GM21825 (cell line): ENCODE measurements around the gene PKN1.
A peak's percentile ranks its signal among the peaks of the same experiment; 100 is the strongest.
"Not testable (repeated sequence)": the region's sequence is repeated elsewhere in the genome, so short reads cannot be mapped to it uniquely, and the experiment has no call there.

Experiments used
- ATAC-seq: cut with Tn5 transposase; IDR thresholded peaks from one replicate; pipeline ENCODE4 v1.9.1; 2021; ENCODE audit warnings: mild to moderate bottlenecking, moderate library complexity; ENCODE audit not compliant: unreplicated experiment

PKN1 gene

DNA sequence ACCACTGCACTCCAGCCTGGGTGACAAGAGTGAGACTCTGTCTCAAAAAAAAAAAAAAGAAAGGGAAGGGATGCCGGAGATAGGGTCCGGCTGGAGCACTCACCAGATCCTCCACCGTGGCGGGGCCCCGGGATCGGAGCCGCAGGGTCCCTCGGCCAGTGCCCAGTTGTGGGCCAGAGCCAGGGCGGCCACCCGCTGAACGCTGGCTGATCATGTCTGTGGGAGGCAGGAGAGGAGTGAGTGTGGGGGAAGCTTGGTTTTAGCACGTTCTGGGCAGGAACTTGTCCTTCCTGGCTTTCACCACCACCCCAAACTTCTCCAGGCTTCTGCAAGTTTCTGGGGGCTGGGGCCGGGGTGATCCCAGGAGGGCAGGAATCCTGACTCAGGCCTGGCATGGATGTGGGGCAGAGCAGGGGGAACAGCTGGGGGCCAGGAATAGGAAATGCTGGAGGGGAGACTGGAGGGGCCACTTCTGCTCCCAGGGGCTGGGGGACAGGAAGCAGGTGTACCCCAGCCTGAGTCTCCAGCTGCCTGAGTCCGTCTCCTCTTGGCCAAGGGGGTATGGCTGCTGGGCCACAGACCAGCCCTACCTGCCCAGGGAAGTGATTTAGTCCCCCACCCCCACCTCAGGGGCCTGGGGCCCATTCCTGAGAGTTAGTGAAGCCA lies 46.3 kb downstream of the PKN1 start:
- ATAC-seq, result no peak

DNA sequence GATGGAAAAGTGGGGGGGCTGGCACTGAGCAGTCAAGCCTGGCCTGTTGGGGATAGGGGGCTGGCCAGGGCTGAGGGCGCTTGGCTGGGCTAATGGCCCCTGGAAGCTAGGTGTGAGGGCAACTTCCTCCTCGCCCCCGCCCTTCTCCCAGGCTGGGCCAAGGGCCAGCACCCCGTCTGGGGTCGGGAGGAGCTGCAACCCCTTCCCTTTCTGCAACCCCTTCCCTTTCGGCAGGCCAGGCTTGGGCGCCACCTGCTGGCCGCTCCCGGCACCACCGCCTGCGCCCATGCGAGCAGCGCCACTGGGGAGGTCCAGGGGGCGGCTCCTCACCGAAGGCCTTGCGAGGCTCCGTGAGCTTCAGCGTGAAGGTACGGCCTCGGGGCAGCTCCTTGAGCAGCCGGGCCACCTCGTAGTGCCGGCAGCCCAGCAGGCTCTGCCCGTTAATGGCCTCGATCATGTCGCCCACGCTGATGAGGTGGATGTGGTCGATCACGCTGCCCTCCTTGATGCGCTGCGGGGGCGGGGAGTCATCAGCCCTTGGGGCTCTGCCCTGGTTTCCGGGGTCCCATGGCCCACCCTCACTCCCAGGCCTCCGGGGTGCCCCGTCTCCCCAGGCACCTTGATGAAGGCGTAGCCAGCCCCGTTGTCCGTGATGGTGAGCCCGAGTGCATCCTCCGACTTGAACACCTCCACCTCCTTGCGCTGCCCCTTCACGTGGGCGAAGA lies 47.0 kb downstream of the PKN1 start:
- no peak for ATAC-seq

DNA sequence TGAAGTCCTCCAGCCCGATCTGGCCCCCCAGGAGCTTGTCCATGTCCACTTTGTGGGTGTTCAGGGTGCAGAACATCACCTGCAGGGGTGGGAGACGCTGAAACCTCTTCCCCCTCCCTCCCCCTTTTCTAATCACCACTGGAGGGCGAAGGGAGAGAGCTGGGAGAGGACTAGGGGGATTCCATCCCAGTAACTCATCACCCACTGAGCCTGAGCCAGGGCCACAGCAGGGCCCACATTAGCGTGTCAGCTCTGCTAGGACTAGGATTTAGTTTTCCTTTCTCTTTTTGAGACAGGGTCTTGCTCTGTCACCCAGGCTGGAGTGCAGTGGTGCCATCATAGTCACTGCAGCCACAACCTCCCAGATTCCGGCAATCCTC lies 47.6 kb downstream of the PKN1 start:
- no peak for ATAC-seq

DNA sequence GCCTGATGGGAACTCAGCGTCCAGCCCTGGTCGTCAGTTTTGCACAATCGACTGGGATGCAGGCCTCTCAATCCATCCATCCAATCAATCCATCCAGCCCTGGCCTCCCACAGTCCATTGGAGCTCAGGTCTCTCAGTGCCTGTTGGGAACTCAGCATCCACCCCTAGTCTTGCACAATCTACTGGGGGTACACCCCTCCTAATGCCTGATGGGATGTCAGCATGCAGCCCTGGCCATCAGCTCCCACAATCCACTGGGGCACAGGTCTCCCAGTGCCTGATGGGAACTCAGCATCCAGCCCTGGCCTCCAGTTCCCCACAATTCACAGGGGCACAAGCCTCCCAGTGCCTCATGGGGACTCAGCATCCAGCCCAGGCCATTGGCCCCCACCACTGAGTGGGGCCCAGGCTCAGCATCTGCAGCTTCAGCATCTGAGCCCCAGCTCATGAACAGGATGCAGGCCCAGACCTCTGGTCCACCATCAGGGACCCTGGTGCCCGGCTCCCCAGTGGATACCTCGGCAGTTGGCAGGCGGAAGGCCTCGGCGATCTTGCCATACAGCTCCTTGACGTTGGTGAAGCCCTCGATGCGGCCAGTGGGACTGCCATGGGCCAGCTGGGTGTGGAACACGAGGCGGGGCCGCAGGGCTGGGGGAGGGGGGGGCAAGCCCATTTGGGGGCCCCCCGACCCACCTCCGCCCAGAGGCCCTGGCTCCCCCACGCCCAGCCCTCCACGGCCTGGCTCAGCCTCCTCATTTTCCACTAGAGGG lies 49.3 kb downstream of the PKN1 start:
- ATAC-seq, result no peak

DNA sequence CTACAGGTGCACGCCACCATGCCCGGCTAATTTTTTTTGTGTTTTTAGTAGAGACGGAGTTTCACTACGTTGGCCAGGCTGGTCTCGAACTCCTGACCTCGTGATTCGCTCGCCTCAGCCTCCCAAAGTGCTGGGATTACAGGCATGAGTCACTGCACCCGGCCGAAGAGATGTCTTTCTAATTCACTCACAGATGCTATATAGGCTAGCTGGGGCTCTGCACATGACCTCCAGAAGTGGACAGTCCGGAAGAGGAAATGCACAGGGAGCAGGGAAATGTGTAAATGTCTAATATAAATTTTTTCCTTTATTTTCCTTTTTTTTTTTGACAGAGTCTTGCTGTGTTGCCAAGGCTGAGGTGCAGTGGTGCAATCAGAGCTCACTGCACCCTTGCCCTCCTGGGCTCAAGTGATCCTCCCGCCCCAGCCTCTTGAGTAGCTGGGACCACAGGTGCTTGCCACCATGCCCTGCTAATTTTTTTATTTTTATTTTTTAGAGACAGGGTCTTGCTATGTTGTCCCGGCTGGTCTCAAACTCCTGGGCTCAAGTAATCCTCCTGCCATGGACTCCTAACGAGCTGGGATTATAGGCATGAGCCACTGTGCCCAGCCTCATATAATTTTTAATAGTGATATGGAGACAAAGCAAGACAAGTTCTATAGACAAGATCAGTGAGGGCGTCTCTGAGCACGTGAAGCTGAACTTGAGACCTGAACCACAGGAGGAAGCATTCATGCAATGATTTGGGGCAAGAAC lies 54.4 kb downstream of the PKN1 start:
- no peak for ATAC-seq

DNA sequence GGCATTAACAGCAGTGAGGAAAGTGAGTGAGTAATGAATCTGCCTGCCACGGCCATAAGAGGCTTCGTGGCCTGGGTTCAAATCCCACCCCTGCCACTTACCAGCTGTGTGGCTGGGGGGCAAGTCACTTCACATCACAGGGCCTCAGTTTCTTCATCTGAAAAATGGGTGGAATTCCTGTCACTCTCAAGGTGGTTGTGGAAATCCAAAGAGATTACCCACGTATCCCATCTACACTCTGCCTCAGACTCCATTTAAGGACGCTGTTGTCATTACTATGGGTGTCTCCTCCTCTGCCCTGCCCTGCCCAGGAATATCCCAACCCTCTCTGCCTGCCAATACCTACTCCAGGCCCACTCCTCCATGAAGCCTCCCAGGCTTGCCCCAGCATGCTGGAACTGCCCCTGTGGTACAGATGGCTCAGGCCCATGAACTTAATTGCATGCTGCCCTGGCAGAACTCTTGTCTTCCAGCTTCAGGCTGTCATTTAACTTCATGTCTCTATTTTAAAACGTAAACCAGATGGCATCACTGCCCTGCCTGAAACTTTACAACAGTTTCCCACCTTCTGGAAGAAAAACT lies 59.7 kb downstream of the PKN1 start:
- ATAC-seq, result no peak

DNA sequence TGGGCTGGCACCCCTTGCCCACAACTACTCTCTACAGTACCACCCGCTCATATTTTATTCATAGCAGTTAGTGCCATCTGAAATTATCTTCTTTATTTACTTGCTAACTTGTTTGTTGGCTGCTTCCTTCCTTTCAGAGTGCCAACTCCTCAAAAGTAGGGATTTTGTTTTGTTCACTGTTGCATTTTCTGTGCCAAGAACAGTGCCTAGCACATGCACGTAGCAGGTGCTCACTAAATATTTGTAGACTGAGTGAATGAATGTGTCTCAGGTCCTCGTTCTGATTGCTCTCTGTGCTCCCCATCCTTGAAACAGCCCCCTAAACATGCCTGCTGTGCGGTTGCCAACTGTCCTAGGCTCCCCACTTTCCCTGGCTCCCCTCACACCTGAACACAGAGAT lies 61.3 kb downstream of the PKN1 start:
- no peak for ATAC-seq

DNA sequence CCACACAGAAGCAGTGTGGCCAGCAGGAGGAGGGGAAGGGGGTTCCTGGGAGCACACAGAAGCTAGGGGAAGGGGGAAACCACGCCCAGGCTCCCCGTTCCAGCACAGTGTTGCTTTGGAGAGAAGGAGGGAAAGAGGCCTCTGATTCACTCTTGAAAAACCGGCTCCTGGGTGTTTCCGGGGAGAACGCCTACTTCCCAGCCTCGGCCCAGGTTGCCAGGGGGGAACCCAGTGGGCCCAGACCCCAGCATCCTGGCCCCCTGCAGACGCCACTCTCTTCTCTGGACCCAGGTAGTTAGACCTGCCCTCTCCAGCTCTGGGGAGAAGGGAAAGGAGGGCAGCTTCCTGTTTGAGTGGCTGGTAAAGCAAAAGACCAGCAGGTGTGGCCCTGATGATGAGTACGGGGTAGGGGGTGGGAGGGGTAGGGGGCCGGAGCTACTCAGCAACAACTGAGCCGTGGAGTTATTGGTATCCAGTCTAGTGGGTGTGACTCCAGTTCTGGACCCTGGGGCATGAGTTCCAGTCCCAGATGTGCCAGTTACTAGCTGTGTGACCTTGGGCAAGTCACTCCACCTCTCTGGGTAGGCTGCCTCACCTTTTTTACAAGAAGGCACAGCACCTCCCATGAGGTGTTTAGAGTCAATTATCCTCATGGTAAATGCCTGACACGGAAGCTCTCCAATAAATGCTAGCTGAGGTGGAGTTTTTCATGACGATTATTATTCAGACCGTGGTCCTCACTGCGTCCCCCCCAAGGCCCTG lies 62.0 kb downstream of the PKN1 start:
- ATAC-seq, result no peak

DNA sequence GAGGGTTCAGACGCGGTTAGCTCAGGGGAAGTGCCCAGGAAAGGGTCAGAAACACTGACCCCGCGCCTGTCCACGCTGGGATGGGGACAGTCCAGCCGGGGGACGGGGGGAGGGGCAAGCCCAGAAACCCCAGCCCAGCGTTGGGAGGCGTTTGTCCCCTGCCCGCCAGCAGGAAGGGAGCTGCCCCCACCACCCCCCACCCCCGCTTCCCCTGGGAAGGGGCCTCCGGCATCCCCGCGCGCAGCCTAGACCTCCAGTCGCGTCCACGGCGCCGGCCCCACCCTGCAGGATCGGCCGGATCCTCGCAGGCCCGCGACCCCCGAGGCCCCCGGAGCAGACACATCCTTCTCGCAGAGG lies 62.5 kb downstream of the PKN1 start:
- peak; percentile 11 for ATAC-seq

DNA sequence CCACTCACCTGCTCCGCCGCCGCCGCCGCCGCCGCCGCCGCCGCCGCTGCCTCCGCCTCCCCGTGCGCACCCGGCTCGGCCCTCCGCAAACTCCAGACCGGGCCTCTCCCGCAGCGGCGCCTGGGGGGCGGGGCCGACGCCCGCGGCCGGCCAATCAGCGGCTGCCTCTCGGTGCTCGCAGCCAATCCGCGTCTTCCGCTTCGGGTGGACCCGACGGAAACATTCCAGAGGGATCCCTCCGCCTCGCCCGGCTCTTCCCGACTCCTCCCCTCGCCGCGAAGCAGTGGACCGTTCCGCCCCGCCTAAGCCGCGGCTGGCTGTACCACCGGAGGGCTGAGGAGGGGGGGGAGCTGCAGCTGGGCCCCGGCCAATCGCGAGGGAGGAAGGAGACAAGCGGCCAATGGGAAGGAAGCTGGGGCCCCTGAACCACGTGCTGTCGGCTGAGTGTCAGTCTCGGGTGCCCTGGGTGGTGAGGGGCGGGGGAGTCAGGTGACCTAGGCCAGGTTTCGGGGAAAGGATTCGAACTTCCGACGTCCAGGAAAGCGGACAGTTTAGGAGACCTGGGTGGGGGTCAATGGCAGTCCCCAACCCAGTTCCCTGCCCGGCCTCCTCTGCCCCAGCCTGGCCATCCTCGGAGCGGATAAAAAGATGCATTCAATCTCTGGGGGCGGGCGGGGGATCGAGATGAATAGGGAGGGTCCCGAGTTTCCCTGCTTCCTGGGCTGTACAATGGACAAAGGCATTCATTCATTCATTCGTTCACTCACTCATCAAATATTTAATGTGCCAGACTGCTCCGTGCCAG lies 63.1 kb downstream of the PKN1 start, which contains the start of gene GIPC1:
GIPC1 (minus strand) TSS at position 99 of the 805 bp plus-strand sequence. CDS start 13,151 bp downstream, outside the sequence.
- ATAC-seq, result peak; percentile 76

DNA sequence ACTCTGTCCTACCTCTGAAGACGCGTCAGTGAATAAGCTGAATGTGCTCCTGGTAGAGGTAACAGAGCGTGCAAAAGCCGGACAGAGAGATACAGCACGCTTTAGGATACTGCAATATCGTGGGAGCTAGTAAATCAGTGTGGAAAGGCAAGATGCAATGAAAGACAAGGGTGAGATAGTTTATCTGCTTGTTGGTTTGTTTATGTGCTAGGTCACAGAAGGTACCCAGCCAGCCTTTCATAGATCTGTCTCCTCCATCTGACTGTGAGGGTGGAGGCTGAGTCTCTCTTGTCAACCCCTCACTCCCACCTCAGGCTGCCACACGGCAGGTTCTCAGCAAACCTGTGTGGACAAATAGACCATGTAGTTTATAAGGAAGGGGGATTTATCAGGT lies 63.7 kb downstream of the PKN1 start:
- no peak for ATAC-seq

DNA sequence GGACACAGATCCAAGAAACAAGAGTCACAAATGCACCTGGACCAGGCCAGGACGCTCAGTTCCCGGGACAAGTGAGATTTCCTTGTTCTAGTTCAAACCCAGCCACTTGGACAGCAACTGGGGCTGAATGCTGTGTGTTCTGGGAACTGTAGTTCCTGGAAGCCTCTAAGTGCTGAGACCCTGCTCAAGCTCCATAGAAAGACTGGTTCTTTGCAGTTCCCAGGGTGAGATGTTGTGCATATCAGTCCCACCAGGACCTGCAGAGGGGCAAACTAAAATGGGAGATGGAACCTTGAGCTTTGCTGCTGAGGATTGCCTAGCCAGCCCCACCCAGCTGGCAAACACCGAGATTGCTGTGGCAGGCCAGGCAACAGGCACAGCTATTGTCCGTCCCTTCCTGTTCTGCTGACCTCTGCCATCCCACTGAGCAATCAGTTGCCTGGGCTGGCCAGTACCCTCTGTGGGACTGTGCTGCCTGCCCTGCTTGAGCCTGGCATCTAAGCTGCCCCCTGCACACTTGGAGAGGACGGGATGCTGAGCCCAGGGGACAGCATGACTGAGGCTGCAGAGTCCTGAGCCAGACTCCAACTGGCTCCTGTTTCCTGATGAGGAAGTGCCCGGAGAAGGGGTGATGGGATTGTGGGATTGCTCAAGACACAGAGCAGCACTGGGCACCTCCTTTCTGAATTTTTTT lies 64.3 kb downstream of the PKN1 start:
- no peak for ATAC-seq

DNA sequence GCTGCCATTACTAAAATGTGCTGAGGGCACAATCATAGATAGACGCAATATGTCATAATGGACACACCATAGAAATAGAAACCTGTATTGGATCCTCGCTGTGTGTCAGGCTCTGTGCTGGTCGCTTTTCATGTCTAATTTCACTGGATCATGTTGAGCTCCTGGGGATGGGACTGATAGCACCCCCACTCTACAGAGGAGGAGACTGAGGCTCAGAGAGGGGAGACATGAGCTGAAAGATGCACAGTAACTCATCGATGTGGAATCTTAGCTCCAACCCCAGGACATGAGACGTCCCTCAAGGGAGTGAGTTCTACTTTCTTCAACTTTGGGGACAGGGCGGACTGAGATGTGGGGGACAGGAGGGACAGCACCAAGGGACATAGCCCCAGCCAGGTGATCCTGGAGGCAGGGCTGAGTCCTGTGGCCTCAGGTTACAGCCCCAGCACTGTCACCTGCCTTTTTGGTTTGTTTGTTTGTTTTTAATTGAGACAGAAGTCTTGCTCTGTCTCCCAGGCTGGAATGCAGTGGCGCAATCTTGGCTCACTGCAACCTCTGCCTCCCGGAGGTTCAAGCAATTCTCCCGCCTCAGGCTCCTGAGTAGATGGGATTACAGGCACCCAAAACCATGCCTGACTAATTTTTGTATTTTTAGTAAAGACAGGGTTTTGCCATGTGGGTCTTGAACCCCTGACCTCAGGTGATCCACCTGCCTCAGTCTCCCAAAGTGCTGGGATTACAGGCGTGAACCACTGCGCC lies 69.4 kb downstream of the PKN1 start:
- ATAC-seq, result no peak

DNA sequence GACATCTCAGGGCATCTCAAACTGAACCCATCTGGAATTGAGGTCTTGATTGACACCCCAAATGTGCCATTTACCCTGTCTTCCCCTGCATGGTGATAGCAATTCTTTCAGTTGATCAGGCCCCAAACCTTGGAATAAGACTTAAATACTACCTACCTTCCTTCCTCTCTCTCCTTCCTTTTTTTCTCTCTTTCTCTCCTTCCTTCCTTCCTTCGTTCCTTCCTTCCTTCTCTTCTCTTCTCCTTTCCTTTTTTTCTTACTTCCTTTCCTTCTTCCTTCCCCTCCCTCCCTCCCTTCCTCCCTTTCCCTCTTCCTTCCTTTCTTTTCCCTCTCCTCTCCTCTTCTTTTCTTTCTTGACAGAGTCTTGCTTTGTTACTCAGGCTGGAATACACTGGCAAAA lies 70.2 kb downstream of the PKN1 start:
- no peak for ATAC-seq

DNA sequence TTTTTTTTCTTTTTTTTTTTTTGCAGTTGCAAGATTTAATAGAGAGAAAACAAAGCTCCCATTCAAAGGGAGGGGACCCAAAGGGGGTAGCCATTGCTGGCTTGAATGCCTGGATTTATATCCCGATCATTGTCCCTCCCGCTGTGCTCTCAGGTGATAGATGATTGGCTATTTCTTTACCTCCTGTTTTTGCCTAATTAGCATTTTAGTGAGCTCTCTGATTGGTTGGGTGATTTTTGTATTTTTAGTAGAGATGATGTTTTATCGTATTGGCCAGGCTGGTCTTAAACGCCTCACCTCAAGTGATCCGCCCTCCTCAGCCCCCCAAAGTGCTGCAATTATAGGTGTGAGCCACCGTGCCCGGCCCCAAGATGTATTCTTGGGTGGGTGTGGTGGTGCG lies 71.5 kb downstream of the PKN1 start:
- ATAC-seq, result not testable (repeated sequence)

DNA sequence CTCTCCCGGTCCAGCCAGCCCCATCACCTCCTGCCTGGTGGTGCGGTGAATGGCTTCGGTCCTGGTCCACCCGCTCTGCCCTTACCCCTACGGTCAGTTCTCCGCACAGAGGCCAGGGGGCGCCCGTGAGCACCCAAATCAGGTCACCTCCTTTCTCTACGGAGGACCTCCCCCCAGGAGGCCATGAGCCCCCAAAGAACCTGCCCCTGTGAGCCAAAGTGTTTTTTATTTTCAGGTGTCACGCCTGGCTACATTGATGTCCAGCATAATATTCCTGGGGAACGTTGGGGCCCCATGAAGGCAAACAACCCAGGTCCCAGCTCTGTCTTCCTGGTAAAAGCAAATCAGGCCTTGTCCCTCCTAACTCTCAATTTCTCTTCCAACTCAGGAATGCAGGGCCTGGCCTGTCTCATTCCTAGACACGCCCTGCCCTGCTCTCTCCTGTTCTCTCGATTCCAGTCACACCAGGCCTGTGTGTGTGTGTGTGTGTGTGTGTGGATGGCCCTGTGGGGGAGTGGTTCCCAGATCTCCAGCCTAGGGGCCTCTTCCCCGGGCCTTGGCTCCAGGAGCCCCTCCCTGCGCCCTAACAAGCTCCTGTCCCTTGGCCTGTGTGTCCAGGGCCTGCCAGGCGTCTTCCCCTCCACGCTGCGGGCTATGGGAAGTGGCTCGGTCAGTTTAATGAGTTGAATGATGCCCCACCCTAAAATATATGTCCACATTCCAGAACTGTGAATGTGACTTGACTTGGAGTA lies 72.6 kb downstream of the PKN1 start:
- no peak for ATAC-seq
